Measurements from ENCODE around the gene SUMO3. TPM values are rescaled to one million over a fixed set of nuclear protein-coding genes. Genes with fewer than 3 reads are reported as not detected.

Gene SUMO3
- total RNA-seq, 1 experiment from 2014 or later, result 198 TPM

GRCh38 chr21:44801468-44802395 lies 16.1 kb downstream of the SUMO3 start, which contains the start of gene UBE2G2:
TSS of gene UBE2G2 (minus strand) at chr21:44801820. CDS start at chr21:44801748, 72 bp downstream.
- DNase-seq (ENCODE audit: low read depth), result peak; percentile 78

- DNase-seq (ENCODE audit: low read depth), result peak; percentile 65
Measured at GRCh38 chr21:44800971-44801467, 16.8 kb downstream of the SUMO3 start.

GRCh38 chr21:44800103-44800502 lies 17.8 kb downstream of the SUMO3 start:
- DNase-seq (ENCODE audit: low read depth), result no peak

GRCh38 chr21:44799646-44800045 lies 18.2 kb downstream of the SUMO3 start:
- DNase-seq (ENCODE audit: low read depth), result no peak

GRCh38 chr21:44797775-44798174 lies 20.1 kb downstream of the SUMO3 start:
- no peak for DNase-seq (ENCODE audit: low read depth)

- no peak for DNase-seq (ENCODE audit: low read depth)
Measured at GRCh38 chr21:44795342-44795741, 22.5 kb downstream of the SUMO3 start.

GRCh38 chr21:44793592-44794374 lies 24.1 kb downstream of the SUMO3 start:
- DNase-seq (ENCODE audit: low read depth), result no peak

GRCh38 chr21:44792702-44793591 lies 24.9 kb downstream of the SUMO3 start:
- DNase-seq (ENCODE audit: low read depth), result peak; percentile 39

GRCh38 chr21:44791993-44792392 lies 25.9 kb downstream of the SUMO3 start:
- DNase-seq (ENCODE audit: low read depth), result no peak

GRCh38 chr21:44791246-44791645 lies 26.6 kb downstream of the SUMO3 start:
- DNase-seq (ENCODE audit: low read depth), result no peak

GRCh38 chr21:44790368-44790767 lies 27.5 kb downstream of the SUMO3 start:
- DNase-seq (ENCODE audit: low read depth), result no peak

- peak; percentile 69 for DNase-seq (ENCODE audit: low read depth)
Measured at GRCh38 chr21:44789880-44790279, 28.0 kb downstream of the SUMO3 start.

GRCh38 chr21:44785620-44786335 lies 32.1 kb downstream of the SUMO3 start:
- DNase-seq (ENCODE audit: low read depth), result peak; percentile 39

- no peak for DNase-seq (ENCODE audit: low read depth)
Measured at GRCh38 chr21:44784810-44785209, 33.1 kb downstream of the SUMO3 start.

GRCh38 chr21:44783020-44783696 lies 34.7 kb downstream of the SUMO3 start:
- no peak for DNase-seq (ENCODE audit: low read depth)

GRCh38 chr21:44780767-44781459 lies 36.9 kb downstream of the SUMO3 start:
- no peak for DNase-seq (ENCODE audit: low read depth)

- no peak for DNase-seq (ENCODE audit: low read depth)
Measured at GRCh38 chr21:44780137-44780502, 37.7 kb downstream of the SUMO3 start.

- no peak for DNase-seq (ENCODE audit: low read depth)
Measured at GRCh38 chr21:44779417-44780136, 38.3 kb downstream of the SUMO3 start.

GRCh38 chr21:44778983-44779382 lies 38.9 kb downstream of the SUMO3 start:
- DNase-seq (ENCODE audit: low read depth), result no peak

Data from M059J (cell line).